Ramos (cell line): ENCODE measurements around the gene NOM1.

Experiments
- in situ Hi-C: fragments of 300-500 bp; cut with MboI; formaldehyde crosslinking; loops from one replicate; pipeline ENCODE4 v1.14.3; 2022; ENCODE audit warnings: low sequenced_read_pairs; ENCODE audit not compliant: unreplicated experiment

The NOM1 gene

GRCh38 chr7:157002819-157003421, 53.4 kb downstream of the NOM1 start:
- in situ Hi-C loops: no loop called here

- in situ Hi-C loops: no loop called here
Measured at GRCh38 chr7:157003445-157003755, 53.9 kb downstream of the NOM1 start.

DNA sequence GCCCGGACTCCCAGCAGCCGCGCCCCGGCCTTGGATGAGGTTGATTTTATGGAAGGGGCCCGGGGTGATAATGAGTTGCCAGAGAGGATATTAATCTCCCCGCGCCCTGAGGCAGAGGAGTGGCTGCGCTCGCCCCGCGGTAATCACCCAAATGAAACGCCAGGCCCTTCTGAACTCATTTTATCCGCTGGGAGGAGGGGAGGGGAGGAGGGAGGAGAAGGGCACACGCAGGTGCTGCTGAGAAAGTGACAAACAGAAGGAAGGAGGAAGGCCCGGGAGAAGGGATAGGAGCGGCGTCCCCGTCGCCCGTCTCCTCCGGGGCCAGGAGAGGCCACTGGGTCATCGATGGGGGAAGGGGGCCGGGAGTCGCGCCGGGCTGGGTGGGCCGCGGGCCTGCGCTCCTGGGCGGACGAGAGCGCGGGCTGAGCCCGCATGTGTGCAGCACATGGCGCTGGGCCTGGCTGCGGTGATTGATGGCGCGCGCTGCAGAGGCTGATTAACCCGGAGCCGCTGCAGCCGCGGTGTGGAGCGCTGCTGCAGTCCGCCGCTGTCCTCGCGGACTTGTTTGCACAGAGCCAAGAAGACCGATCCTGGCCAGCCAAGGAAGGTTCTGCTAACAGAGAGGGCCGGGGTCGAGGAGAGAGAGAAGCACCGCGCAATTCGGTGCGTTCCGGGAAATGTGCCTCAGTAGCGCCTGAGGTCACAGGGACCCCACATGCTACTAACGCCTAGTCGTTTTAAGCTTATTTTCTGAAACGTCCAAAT, 54.4 kb downstream of the NOM1 start:
- in situ Hi-C loops: no loop called here

DNA sequence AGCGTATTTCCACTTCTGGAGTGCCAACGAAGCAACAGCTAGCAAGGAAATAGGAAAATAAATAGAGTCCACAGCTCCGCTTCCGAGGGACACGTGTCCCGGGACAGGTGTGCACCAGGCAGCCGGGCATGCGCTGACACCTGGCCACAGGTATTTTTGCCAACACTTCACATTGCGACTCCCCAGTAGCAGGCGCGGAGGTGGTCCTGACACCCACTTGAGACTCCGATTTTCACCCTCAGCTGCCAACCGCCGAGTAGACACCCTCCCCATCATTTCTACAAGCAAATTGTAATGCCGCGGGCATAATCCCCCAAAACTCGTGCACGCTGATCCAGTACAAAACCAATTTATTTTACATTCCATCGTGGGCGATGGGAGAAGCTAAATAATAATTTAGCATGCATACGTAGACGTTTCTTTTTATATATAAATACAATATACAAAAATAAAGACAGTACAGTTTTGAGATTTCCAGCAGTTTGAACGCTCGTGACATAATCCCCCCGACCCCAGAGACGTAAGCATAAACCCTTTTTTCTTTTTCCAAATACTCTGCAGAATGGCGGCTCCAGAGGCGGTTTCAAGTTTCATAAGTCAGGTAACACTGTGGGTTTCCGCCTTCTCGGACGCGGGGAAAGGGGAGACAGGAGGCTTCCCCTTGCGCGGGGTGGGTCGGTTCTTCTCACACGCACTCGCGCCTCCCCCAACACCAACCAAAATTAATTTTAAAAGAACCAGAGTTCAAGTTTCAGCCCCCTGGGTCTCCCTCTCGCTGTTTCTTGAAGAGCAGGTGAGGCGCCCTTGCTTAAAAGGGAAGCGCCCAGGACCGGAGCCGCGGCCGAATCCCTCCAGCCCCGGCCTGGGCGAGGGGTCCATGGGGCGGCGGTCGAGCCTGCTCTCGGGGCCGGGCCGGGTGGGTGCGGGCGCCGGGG, 55.3 kb downstream of the NOM1 start:
- in situ Hi-C loops: no loop called here

DNA sequence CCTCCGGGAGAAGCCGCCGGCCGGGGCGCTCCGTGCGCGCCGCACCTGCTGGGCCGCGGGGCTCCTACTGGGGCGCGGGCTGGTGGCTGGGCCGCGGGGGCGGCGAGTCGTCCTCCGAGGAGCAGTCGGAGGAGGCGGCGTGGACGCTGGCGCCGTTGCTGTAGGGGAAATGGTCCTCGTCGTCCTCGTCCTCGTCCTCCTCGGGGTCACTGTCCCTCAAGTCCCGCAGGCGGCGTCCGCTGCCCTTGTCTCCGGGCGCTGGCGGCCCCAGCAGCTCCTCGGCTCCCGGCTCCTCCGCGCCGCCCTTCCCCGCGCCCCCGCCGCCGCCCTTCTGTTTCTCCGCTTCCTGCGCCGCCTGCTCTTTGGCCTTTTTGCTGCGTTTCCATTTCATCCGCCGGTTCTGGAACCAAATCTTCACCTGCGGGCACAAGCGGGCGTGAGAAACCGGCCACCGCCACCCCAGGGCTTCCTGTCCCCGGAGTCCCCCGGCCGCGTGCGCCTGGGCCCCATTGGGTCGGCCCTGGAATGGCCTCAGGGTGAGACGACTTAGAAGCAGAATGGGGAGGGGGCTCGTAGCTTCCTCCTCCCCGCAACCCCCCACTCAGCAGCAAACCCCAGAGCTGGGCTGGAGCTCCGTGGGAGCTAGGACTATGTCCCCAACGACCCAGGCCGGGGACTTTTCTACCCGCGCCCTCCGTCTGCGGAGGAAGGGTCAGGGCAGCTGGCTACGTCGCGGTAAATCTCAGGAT, 56.1 kb downstream of the NOM1 start:
- in situ Hi-C loops: no loop called here

- in situ Hi-C loops: no loop called here
Measured at GRCh38 chr7:157006205-157006747, 56.8 kb downstream of the NOM1 start.

- in situ Hi-C loops: no loop called here
Measured at GRCh38 chr7:157006829-157007469, 57.4 kb downstream of the NOM1 start.

DNA sequence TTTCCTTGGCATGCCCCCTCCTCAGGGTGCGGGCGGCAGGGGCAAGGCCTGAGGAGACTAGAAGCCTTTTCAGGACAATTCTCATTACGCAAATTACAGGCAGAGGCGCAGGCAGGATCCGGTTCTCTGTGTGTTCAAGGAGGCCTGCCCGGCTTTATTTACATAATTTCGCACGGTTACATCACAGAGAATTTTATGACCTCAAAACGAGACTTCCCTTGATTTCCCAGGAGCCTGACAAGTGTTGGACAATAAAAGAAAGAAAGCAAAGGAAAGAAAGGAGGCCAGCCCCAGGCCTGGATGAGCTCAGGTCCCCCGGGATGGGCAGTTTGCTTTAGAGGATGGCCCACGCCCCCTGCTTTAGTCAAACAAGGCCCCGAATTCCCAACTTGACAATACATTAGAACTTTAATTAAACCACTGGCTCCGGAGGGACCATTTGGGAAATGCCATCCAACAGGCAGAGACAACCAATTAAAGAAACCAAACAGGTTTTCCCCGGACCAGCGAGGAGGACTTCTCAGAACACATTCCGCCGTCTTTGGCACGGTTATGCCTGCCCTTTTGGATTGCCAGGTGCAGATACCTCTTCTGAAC, 58.1 kb downstream of the NOM1 start:
- in situ Hi-C loops: no loop called here

- in situ Hi-C loops: no loop called here
Measured at GRCh38 chr7:157008206-157009169, 59.0 kb downstream of the NOM1 start.

- in situ Hi-C loops: no loop called here
Measured at GRCh38 chr7:157009170-157009777, 59.8 kb downstream of the NOM1 start.

GRCh38 chr7:157009778-157010587, 60.5 kb downstream of the NOM1 start:
- in situ Hi-C loops: no loop called here

DNA sequence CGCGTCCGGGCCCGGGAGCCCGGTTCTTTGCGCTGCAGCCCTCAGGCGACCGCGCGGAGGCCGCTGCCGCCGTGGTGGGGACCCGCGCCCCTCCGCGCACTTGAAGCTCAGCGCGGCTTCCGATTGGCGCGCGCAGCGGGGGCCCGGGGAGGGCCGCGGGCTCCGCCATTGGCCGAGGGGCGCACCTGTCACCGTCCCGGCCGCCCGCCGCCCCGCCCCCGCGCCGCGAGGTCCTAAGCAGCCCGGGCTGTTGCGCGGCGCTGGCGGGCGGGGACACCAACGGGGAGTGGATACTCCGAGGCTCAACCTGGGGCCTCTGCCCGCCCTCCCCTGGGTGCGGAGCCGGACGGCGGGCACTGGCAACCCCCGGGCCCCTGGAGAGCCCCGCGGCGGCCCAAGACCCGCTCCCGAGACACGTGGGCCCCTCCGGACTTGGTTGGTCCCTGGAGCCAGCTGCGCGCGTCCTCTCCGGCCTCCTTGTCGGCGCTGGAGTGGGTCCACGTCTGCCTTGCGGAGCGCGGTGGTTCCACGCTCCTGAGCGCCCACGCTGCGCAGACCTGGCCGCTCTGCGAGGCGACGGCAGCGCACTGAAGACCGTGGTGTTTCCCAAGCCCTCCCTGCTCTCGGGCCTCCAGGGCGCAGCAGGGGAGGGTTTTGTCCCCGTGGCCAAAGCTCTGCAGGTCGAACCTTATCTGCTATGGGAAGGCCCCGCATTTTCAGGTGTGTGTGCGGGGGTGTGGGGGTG, 61.2 kb downstream of the NOM1 start, which contains the start of gene MNX1:
Gene MNX1 (minus strand): TSS at position 76 of the 745 bp plus-strand sequence. CDS start 313 bp downstream, outside the sequence.
- in situ Hi-C loops: no loop called here

- in situ Hi-C loops: no loop called here
Measured at GRCh38 chr7:157011333-157012112, 62.0 kb downstream of the NOM1 start.

- in situ Hi-C loops: no loop called here
Measured at GRCh38 chr7:157012113-157012547, 62.6 kb downstream of the NOM1 start.

- in situ Hi-C loops: no loop called here
Measured at GRCh38 chr7:157013101-157013500, 63.6 kb downstream of the NOM1 start.
